ENCODE data around the gene ADGRG6.

DNA sequence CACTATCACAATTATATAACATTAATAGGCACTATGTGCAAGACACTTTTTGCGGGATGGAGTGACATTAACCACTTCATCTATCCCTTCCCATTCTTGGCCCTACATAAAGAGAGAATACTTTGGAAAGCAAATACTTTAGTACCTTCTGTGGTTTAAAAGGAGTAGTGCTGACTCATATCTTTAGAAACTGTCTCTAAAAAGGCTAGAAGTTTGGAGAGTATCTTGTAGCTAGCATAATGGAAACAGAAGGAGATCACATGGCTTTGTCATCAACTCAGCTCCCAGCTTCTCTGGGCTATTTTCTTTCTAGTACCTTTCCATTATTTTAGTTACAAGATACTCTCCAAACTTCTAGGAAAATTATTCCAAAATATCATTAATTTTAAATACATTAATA lies 157.5 kb downstream of the ADGRG6 start:
- TF ChIP-seq, protein P1, sequence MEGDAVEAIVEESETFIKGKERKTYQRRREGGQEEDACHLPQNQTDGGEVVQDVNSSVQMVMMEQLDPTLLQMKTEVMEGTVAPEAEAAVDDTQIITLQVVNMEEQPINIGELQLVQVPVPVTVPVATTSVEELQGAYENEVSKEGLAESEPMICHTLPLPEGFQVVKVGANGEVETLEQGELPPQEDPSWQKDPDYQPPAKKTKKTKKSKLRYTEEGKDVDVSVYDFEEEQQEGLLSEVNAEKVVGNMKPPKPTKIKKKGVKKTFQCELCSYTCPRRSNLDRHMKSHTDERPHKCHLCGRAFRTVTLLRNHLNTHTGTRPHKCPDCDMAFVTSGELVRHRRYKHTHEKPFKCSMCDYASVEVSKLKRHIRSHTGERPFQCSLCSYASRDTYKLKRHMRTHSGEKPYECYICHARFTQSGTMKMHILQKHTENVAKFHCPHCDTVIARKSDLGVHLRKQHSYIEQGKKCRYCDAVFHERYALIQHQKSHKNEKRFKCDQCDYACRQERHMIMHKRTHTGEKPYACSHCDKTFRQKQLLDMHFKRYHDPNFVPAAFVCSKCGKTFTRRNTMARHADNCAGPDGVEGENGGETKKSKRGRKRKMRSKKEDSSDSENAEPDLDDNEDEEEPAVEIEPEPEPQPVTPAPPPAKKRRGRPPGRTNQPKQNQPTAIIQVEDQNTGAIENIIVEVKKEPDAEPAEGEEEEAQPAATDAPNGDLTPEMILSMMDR (IDR thresholded peaks at IDR 0.05; ENCODE audit: extremely low read depth in 1 of 2, insufficient read depth in 1 of 2, low read depth in 1 of 2, low read length in 2 of 2) = no peak
- TF ChIP-seq EZH2 (IDR thresholded peaks at IDR 0.05; ENCODE audit: borderline replicate concordance, low read depth, low read length, severe bottlenecking) (no peak), POLR2A (IDR thresholded peaks at IDR 0.05; ENCODE audit: low read depth, low read length) (no peak), POLR2AphosphoS5 (IDR thresholded peaks at IDR 0.05; ENCODE audit: insufficient read depth, low read depth, low read length) (no peak), GATA2 (IDR thresholded peaks at IDR 0.05; ENCODE audit: insufficient read depth, insufficient read length, low read depth, low read length) (no peak)
- TF ChIP-seq, protein P2, sequence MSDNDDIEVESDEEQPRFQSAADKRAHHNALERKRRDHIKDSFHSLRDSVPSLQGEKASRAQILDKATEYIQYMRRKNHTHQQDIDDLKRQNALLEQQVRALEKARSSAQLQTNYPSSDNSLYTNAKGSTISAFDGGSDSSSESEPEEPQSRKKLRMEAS (IDR thresholded peaks at IDR 0.05; ENCODE audit: insufficient read depth, insufficient read length) = no peak

Data from endothelial cell of umbilical vein (primary cell).